Uterus (tissue), 2 donors: ENCODE results near the gene CDC42EP3.

Experiments
- POLR2A ChIP-seq, 2 donors: fragments of 450-650 bp; IDR thresholded peaks; one replicate each; pipeline ENCODE4 v1.6.1; 2016; ENCODE audit warnings: antibody characterized with exemption in 2 of 2, mild to moderate bottlenecking in 1 of 2, moderate library complexity in 1 of 2
- TF ChIP-seq, protein P1 (sequence below), 4 experiments: fragments of 200-600 bp in 2 of 4; fragments of 450-650 bp in 2 of 4; sonication (generic) in 2 of 4; IDR thresholded peaks; one replicate each; pipeline ENCODE4 v1.5.1; 2016 to 2019; ENCODE audit warnings: antibody characterized with exemption in 4 of 4, mild to moderate bottlenecking in 2 of 4, moderate library complexity in 1 of 4

DNA sequence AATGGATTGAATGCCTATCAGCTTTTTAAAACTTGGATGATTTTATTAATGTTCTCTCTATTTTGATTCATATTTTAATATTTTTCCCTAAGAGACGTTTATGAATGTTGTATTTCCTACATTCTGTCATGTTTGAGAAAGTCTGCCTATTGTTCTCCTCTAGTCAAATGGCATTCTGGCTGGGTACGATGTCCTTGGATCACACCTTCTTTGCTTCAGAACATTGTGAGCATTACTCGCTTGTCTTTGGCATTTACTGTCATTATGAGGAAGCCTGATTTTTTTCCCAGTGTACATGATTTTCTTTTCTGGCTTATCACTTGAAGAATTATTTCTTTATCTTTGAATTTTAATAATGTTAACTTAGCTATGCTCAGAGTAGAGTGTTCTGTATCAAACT is 78.4 kb downstream of the CDC42EP3 start:
- TF ChIP-seq, protein P1, sequence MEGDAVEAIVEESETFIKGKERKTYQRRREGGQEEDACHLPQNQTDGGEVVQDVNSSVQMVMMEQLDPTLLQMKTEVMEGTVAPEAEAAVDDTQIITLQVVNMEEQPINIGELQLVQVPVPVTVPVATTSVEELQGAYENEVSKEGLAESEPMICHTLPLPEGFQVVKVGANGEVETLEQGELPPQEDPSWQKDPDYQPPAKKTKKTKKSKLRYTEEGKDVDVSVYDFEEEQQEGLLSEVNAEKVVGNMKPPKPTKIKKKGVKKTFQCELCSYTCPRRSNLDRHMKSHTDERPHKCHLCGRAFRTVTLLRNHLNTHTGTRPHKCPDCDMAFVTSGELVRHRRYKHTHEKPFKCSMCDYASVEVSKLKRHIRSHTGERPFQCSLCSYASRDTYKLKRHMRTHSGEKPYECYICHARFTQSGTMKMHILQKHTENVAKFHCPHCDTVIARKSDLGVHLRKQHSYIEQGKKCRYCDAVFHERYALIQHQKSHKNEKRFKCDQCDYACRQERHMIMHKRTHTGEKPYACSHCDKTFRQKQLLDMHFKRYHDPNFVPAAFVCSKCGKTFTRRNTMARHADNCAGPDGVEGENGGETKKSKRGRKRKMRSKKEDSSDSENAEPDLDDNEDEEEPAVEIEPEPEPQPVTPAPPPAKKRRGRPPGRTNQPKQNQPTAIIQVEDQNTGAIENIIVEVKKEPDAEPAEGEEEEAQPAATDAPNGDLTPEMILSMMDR (IDR thresholded peaks at IDR 0.05), result no peak
- TF ChIP-seq POLR2A (IDR thresholded peaks at IDR 0.05), result no peak
